Measurements from ENCODE around the gene LCOR.
"Not testable (repeated sequence)": the region's sequence is repeated elsewhere in the genome, so short reads cannot be mapped to it uniquely, and the experiment has no call there.

The LCOR gene

DNA sequence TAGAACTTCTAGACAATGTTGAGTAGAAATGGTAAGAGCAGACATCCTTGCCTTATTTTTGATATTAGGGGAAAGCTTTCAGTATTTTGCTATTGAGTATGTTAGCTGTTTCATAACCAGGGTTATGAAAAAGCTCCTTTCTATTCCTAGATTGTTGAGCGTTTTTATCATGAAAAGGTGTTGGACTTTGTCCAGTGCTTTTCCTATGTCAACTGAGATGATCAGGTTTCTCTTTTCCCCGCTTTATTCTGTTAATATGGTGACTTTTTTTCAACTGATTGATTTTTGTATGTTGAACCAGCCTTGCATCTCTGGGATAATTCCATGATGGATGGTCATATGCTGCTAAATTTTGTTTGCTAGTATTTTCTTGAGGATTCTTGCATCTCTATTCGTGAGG lies 58.5 kb downstream of the LCOR start:
- no peak for DNase-seq

GRCh38 chr10:96891840-96892239 lies 59.7 kb downstream of the LCOR start:
- DNase-seq: no peak

DNA sequence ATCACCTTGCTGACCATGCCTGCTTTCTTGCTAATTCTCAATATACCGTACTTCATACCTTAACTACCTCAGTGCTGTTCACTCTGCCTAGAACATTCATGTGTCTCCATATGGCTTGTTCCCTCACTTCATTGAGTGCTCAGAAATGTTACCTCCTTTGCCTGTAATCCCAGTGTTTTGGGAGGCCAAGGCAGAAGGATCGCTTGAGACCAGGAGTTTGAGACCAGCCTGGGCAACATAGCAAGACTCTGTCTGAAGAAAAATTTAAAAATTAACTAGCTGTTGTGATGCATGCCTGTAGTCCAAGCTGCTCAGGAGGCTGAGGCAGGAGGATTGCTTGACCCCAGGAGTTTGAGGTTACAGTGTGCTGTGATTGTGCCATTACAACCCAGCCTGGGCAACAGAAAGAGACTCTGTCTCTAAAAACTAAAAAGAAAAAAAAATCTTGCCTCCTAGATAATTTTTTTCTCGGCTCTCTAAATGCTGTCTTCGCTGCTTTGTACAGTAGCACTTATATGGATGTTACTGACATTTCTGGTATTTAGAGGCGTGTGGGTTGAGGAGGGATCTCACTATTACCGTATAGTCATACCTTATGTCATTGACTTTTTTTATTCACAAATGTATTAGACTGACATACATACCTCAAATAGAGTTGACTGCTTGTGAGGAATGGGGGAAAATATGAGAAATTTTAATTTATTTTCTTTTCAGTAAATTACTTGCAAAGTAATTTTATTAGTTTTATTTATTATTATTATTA lies 63.7 kb downstream of the LCOR start:
- DNase-seq: no peak

DNA sequence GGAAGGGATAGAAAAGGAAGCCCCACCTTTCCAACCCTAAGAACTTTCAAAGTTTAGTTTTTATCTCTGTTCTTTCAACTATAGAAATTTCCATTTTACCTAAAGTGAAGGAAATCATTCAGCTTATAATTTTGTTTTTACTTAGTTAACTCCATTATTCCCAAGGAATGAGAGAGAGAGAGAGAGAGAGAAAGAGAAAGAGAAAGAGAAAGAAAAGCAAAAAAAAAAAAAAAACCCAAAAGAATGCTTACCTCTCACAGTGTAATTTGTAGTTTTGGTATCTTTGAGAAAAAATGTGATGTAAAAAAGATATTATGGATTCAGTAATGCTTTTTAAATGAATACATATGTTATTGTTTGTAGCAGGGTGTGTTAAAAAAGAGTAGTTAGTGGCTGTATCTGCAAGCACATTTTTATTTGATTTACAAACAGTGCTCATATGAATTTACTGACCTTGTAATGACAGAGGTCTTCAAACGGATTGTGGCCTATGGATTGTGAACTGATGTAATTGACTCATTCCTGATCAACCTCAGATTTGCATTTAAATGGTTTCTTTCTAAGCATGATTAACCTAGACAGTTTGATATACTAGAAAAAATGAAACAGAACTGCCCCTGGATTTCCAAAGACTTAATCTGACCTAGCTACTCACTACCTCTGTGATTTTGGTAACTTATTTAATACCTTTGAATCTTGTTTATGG lies 64.9 kb downstream of the LCOR start:
- no peak for DNase-seq

- no peak for DNase-seq
These were observed 70.0 kb downstream of the LCOR start for GRCh38 chr10:96902117-96902516.

DNA sequence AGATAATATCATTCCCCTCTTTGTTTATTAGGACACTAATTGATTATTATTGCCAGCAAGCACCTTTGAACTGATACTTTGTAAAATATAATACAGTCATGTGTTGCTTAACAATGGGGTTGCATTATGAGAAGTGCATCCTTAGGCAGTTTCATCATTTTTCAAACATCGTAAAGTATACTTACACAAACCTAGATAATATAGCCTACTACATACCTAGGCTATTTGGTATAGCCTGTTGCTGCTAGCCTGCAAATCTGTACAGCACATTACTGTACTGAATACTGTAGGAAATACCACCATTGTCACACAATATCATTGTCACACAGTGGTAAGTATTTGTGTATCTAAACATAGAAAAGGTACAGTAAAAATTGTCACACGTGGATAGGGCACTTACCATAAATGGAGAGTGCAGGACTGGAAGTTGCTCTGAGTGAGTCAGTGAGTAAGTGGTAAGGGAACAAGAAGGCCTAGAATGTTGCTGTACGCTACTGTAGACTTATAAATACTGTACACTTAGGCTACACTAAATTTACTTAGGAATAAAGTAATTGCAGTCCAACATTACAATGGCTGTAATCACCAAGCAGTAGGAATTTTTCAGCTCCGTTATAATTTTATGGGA lies 70.7 kb downstream of the LCOR start:
- no peak for DNase-seq

- no peak for DNase-seq
These were observed 72.5 kb downstream of the LCOR start for GRCh38 chr10:96904648-96905047.

DNA sequence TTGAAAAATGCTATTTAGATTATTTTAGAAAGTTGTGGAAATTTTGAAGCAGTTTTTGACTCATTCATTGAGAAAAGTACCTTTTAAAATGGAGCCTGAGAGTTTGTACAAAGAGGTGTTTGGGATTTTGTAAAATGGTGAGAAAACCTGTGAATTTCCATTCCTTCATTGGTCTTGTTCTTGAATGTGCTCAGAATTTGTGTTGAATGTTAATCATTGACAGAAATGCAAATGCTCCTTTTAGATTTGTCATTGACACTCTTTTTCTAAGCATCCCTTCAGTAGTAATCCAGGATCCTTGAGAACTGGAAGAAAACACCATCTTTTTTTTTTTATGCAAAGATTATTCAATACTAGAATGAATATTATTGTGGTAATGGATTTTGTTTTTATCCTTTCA lies 74.8 kb downstream of the LCOR start:
- no peak for DNase-seq

GRCh38 chr10:96910488-96911395 lies 78.6 kb downstream of the LCOR start:
- no peak for DNase-seq

- no peak for DNase-seq
These were observed 80.3 kb downstream of the LCOR start for GRCh38 chr10:96912405-96912804.

DNA sequence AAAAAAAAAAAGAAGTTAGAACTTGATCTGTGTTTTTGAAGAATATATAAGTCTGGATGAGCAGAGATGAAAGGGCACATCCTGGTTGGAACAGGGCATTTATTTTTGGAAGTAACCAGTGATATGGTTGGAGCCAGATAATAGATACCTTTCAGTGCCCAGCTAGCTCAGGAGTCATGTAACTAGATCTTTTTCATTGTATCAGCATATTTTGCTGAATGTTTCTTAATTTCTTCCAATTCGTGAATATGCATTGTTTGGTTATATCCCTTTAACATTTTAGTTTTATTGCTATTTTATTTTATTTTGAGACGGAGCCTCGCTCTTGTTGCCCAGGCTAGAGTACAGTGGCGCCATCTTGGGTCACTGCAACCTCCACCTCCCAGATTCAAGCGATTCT lies 81.8 kb downstream of the LCOR start:
- DNase-seq: no peak

DNA sequence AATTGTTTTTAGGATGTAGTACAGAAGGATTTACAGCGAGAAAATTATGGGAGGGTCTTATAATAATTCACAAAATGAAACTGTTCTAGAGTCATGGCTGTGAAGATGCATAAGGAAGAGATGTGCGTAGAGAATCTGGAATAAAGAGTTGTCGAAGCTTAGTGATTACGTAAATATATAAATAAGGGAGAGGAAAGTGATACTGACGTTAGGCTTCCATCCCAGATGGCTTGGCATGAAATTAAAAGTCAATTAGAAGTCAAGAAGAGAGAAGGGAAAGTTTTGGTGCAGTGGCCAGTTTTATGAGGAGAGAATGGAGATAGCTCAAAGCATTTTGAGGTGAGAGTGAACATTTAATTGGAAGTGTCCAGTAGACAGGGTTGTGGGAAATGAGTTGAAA lies 85.5 kb downstream of the LCOR start:
- DNase-seq: no peak

DNA sequence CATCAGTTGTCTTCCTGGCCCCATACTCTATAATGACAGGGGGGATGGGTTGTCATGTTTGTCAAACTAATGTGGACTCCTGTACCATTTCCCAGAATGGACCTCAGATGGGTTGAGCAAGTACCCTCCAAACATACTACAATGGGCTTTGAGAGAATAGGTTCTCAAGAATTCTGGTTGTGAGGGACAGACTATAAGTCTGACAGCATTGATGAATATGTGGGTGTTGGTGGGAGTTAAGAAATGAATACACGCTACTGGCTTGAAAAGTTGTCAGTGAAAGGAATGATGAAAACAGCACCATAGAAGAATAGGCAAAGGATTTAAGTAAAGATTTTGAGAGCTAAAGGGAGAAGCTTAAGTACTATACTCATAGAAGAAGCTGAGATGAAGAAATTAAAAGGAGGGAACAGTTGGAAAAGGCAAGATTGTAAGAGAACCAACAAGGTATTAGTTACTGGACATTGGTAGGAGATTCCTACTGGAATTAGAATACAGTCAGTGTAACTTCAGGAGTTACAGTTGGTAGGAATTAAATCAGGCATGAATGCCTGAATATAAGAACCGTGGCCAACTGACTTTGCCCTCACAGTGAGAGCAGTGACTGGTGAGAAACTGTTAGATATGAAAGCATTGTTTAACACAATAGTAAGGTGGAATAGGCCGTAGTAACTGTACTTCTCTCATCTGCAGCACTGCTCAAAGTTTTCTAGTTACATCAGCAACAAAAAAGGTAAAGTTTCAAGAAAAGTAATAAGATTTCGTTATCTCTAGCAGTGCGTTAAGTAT lies 86.3 kb downstream of the LCOR start:
- DNase-seq: no peak

DNA sequence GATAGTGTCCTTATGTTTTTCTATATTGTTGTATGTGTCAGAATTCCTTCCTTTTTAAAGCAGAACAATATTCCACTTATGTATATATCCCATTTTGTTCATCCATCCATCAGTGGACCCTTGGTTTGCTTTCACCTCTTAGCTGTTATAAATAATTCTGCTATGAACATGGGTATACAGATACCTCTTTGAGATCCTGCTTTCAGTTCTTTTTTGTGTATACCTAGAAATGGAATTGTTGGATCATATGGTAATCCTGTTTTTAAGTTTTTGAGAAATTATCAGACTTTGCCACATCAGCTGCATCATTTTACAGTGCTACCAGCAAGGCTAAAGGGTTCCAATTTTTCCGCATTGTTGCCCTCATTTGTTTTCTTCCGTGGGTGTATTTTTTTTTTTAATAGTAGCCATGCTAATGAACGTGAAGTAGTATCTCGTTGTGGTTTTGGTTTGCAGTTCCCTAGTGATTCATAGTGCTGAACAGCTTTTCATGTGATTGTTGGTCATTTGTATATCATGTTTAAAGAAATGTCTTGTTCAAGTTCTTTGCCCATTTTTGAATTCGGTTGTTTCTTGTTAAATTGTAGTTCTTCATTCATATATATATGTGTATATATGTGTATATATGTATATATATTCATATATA lies 87.8 kb downstream of the LCOR start:
- DNase-seq: no peak

DNA sequence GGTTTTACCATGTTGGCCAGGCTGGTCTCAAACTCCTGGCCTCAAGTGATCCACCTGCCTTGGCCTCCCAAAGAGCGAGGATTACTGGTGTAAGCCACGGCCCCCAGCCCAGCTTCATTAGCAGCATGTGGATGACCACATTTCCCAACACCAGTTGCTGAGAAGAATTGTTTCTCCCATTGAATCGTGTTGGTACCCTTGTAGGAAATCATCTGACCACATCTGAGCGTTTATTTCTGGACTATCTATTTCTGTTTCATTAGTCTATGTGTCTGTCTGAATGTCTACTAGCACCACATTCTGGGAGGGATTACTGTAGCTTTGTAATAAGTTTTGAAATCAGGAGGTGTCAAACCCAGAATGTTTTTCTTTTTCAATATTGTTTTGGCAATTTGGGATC lies 89.6 kb downstream of the LCOR start:
- no peak for DNase-seq

DNA sequence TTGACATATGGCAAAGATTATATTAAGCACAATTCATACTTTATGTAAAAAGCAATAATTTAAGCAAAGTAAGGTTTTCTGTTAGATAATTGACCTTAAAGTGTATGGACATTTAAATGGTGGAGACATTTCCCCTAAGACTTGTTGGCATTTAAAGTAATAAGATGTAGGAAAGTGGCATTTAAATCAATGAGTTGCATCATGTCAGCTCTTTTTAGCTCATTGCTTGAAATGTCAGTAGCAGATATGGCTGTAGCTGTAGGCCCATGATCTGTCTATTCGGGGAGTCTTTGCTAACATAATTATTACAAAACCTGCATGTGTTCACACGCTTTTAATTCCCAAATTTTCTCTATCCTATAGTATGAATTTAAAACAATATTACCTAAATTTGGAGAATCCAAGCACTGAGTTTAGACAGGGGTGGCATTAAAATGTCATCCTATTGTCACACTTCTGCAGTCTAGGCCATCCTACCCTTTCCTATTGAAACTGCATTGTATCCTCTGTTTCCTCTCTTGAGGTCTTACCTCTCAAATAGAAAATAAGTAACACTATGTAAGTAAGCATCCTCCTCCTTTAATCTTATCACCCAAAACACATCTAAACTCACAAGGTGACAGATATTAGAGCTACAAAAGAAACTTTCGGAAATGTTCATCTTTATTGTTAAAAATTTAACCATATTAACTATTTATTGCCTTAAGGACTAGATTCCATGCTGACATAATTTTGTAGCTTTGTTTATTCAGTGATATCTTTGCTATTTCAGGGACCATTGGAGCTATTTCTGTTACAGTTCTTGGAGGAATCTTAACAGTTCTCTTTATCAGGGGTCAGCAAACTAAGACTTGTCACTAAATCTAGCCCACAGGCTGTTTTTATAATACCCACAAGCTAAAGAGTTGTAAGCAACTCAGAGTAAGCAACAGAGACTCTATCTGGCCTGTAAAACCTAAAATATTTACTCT lies 91.2 kb downstream of the LCOR start:
- DNase-seq: no peak

GRCh38 chr10:96924861-96925260 lies 92.8 kb downstream of the LCOR start:
- DNase-seq: no peak

DNA sequence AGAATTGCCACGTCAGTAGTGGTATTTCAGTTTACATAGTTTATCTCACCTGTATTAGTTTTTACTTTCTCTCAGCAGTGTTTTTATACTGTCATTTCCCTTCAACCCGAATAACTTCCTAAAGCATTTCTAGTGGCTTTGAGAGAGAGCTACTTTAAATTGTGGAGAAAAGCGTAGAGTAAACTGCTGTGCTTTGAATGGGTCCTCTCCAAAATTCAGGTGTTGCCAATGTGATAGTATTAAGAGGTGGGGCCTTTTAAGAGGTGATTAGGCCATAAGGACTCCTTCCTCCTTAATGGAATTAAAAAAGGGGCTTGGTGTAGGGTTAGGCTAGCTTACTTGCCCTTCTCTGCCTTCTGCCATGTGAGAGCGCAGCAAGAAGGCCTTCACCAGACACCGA lies 98.4 kb downstream of the LCOR start:
- no peak for DNase-seq

- DNase-seq: no peak
These were observed 103.0 kb downstream of the LCOR start for GRCh38 chr10:96935148-96935547.

GRCh38 chr10:96935810-96936209 lies 103.7 kb downstream of the LCOR start:
- no peak for DNase-seq

DNA sequence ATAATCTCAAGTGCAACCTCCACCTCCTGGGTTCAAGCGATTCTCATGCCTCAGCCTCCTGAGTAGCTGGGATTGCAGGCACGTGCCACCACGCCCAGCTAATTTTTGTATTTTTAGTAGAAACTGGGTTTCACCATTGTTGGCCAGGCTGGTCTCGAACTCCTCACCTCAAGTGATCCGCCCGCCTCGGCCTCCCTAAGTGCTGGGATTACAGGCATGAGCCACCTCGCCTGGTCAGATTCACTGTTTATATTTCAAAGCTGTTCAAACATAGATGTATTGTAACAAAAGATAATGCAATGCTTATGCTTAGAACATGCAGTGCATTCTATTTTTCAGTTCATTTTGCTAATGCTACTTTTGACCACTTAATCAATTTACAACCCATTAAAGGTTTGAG lies 111.1 kb downstream of the LCOR start:
- not testable (repeated sequence) for DNase-seq

Measured in activated T-cell treated with anti-CD3 and anti-CD28 coated beads, Interleukin-2, amount 50 U/mL, for 48 hours (primary cell).